Stimulated activated CD8-positive, alpha-beta memory T cell treated with anti-CD3 and anti-CD28 coated beads, Interleukin-7, amount 100 ng/mL, for 1 hour (primary cell): ENCODE measurements around the gene PRDX5.
"Not testable (repeated sequence)": the region's sequence is repeated elsewhere in the genome, so short reads cannot be mapped to it uniquely, and the experiment has no call there.

Experiments
- DNase-seq, 2 donors: peaks; one replicate each; pipeline ENCODE4 v3.0.0-alpha.2; 2020; ENCODE audit warnings: low read depth in 2 of 2

Gene PRDX5

GRCh38 chr11:64305691-64306562, 12.0 kb upstream of the PRDX5 start:
- peak; percentile 33 to 43 for DNase-seq

GRCh38 chr11:64306563-64306875, 11.4 kb upstream of the PRDX5 start:
- DNase-seq = no peak

- DNase-seq = no peak
Observed at GRCh38 chr11:64306876-64307622, 10.9 kb upstream of the PRDX5 start.

- DNase-seq = not testable (repeated sequence)
Observed at GRCh38 chr11:64307795-64308194, 10.1 kb upstream of the PRDX5 start.

GRCh38 chr11:64312947-64313346, 5.0 kb upstream of the PRDX5 start:
- no peak for DNase-seq

- no peak for DNase-seq
Observed at GRCh38 chr11:64313491-64314145, 4.3 kb upstream of the PRDX5 start.

GRCh38 chr11:64314146-64314804, 3.6 kb upstream of the PRDX5 start:
- DNase-seq = no peak

GRCh38 chr11:64314805-64315561, 2.9 kb upstream of the PRDX5 start:
- no peak for DNase-seq

GRCh38 chr11:64315667-64316526, 2.0 kb upstream of the PRDX5 start:
- DNase-seq = not testable (repeated sequence)

- DNase-seq = no peak
Observed at GRCh38 chr11:64316672-64317324, 1.1 kb upstream of the PRDX5 start.

GRCh38 chr11:64317325-64317960, 478 bp upstream of the PRDX5 start, which contains the start of gene TRMT112:
TSS of gene TRMT112 (minus strand) at chr11:64317559. CDS start at chr11:64317526, 33 bp downstream.
- peak; percentile 86 to 91 for DNase-seq

- DNase-seq = no peak
Observed at GRCh38 chr11:64318766-64319761, 1.1 kb downstream of the PRDX5 start.

GRCh38 chr11:64320556-64320955, 2.6 kb downstream of the PRDX5 start:
- no peak for DNase-seq

GRCh38 chr11:64321026-64321425, 3.1 kb downstream of the PRDX5 start:
- no peak for DNase-seq

GRCh38 chr11:64321533-64321932, 3.6 kb downstream of the PRDX5 start:
- DNase-seq = no peak

GRCh38 chr11:64322925-64323260, 5.0 kb downstream of the PRDX5 start:
- DNase-seq = no peak

- no peak for DNase-seq
Observed at GRCh38 chr11:64323373-64323772, 5.5 kb downstream of the PRDX5 start.

GRCh38 chr11:64323984-64324383, 6.1 kb downstream of the PRDX5 start:
- DNase-seq = not testable (repeated sequence)
